Mesenchymal stem cell (in vitro differentiated cells and primary cell): ENCODE measurements around the gene ASB18. TPM values are rescaled to one million over a fixed set of nuclear protein-coding genes. Genes with fewer than 3 reads are reported as not detected.
A peak's percentile ranks its signal among the peaks of the same experiment; 100 is the strongest.

Experiments
- DNase-seq: peaks from one replicate; pipeline ENCODE4 v3.0.0-alpha.2; 2013
- H2AFZ ChIP-seq: one replicate; pipeline ENCODE4 v1.6.1; 2013; ENCODE audit warnings: low read depth, mild to moderate bottlenecking, control low read depth, inconsistent platforms, low read length, moderate library complexity
- H2AK5ac ChIP-seq: 2 replicates; pipeline ENCODE4 v1.6.1; 2013; ENCODE audit warnings: low read length, moderate library complexity, mild to moderate bottlenecking, inconsistent platforms; ENCODE audit not compliant: severe bottlenecking
- H2BK120ac ChIP-seq: one replicate; pipeline ENCODE4 v1.6.1; 2013; ENCODE audit warnings: low read depth, mild to moderate bottlenecking, inconsistent platforms, low read length, moderate library complexity
- H2BK12ac ChIP-seq, 2 experiments: one replicate each; pipeline ENCODE4 v1.6.1; 2013; ENCODE audit warnings: inconsistent platforms in 2 of 2, low read length in 2 of 2, mild to moderate bottlenecking in 2 of 2, moderate library complexity in 2 of 2, control low read depth in 1 of 2
- H2BK15ac ChIP-seq: one replicate; pipeline ENCODE4 v1.6.1; 2013; ENCODE audit warnings: mild to moderate bottlenecking, low read depth, inconsistent platforms; ENCODE audit not compliant: poor library complexity, severe bottlenecking
- H2BK5ac ChIP-seq: 2 replicates; pipeline ENCODE4 v1.6.1; 2013; ENCODE audit warnings: low read depth, mild to moderate bottlenecking, low read length, control low read depth, inconsistent platforms; ENCODE audit not compliant: poor library complexity, severe bottlenecking
- H3K14ac ChIP-seq, 2 experiments: one replicate each; pipeline ENCODE4 v1.6.1; 2013; ENCODE audit warnings: inconsistent platforms in 2 of 2, low read length in 2 of 2, control low read depth in 1 of 2, mild to moderate bottlenecking in 1 of 2, moderate library complexity in 1 of 2
- H3K18ac ChIP-seq, 2 experiments: one replicate each; pipeline ENCODE4 v1.6.1; 2013; ENCODE audit warnings: inconsistent platforms in 2 of 2, low read length in 2 of 2, control low read depth in 1 of 2, low read depth in 1 of 2, mild to moderate bottlenecking in 1 of 2
- H3K23ac ChIP-seq, 2 experiments: one replicate each; pipeline ENCODE4 v1.6.1; 2013; ENCODE audit warnings: inconsistent platforms in 2 of 2, low read length in 2 of 2, mild to moderate bottlenecking in 2 of 2, moderate library complexity in 2 of 2, control low read depth in 1 of 2
- H3K27ac ChIP-seq: 2 replicates; pipeline ENCODE4 v1.5.1; 2013; ENCODE audit warnings: mild to moderate bottlenecking, moderate library complexity, low read length, control low read depth, inconsistent platforms; ENCODE audit not compliant: poor library complexity, severe bottlenecking
- H3K27me3 ChIP-seq, 2 experiments: 2 replicates each; pipeline versions ENCODE4 v1.6.1 to v1.7.0; 2013; ENCODE audit warnings: low read length in 2 of 2, mild to moderate bottlenecking in 2 of 2, moderate library complexity in 2 of 2, control low read depth in 1 of 2, inconsistent platforms in 1 of 2; ENCODE audit not compliant: control insufficient read depth in 1 of 2, insufficient read depth in 1 of 2
- H3K36me3 ChIP-seq, 2 experiments: 2 replicates each; pipeline versions ENCODE4 v1.6.1 to v1.7.0; 2013; ENCODE audit warnings: low read length in 2 of 2, control low read depth in 1 of 2, inconsistent platforms in 1 of 2, low read depth in 1 of 2, mild to moderate bottlenecking in 1 of 2; ENCODE audit not compliant: insufficient read depth in 2 of 2, control insufficient read depth in 1 of 2
- H3K4ac ChIP-seq, 2 experiments: one replicate each; pipeline ENCODE4 v1.6.1; 2013; ENCODE audit warnings: inconsistent platforms in 2 of 2, low read length in 2 of 2, mild to moderate bottlenecking in 2 of 2, moderate library complexity in 2 of 2, control low read depth in 1 of 2, low read depth in 1 of 2
- H3K4me1 ChIP-seq: 2 replicates; pipeline ENCODE4 v1.6.1; 2013; ENCODE audit warnings: low read depth, low read length, control low read depth; ENCODE audit not compliant: control insufficient read depth, insufficient read depth
- H3K4me2 ChIP-seq: 2 replicates; pipeline ENCODE4 v1.6.1; 2013; ENCODE audit warnings: low read length, mild to moderate bottlenecking, inconsistent platforms; ENCODE audit not compliant: poor library complexity, severe bottlenecking
- H3K4me3 ChIP-seq, 2 experiments: 2 replicates each; pipeline versions ENCODE4 v1.5.1 to v1.7.0; 2013; ENCODE audit warnings: low read length in 2 of 2, mild to moderate bottlenecking in 2 of 2, control low read depth in 1 of 2, low read depth in 1 of 2; ENCODE audit not compliant: insufficient read depth in 1 of 2
- H3K79me1 ChIP-seq: replicated peaks from 2 replicates; pipeline ENCODE4 v1.6.1; 2013; ENCODE audit warnings: mild to moderate bottlenecking, control low read depth, low read length, inconsistent platforms; ENCODE audit not compliant: poor library complexity, severe bottlenecking
- H3K9ac ChIP-seq: 2 replicates; pipeline ENCODE4 v1.7.0; 2013; ENCODE audit warnings: mild to moderate bottlenecking, low read length, moderate library complexity
- H3K9me3 ChIP-seq: 2 replicates; pipeline ENCODE4 v1.7.0; 2013; ENCODE audit warnings: mild to moderate bottlenecking, low read length; ENCODE audit not compliant: control insufficient read depth
- H4K8ac ChIP-seq: one replicate; pipeline ENCODE4 v1.6.1; 2013; ENCODE audit warnings: inconsistent platforms, mild to moderate bottlenecking, low read length, moderate library complexity
- H4K91ac ChIP-seq: one replicate; pipeline ENCODE4 v1.6.1; 2013; ENCODE audit warnings: mild to moderate bottlenecking, low read length, inconsistent platforms
- WGBS: methylation state at CpG from one replicate; pipeline ENCODE4 v1.1.7; 2013; ENCODE audit warnings: mixed read lengths; 5-methylcytosine and 5-hydroxymethylcytosine counted together
- polyA plus RNA-seq, 2 experiments: library from polyadenylated mRNA; stranded (reverse); fragments of 200-250 nt; gene quantifications; one replicate each; pipeline ENCODE4 v1.2.3, GENCODE V29; 2013

The ASB18 gene, protein sequence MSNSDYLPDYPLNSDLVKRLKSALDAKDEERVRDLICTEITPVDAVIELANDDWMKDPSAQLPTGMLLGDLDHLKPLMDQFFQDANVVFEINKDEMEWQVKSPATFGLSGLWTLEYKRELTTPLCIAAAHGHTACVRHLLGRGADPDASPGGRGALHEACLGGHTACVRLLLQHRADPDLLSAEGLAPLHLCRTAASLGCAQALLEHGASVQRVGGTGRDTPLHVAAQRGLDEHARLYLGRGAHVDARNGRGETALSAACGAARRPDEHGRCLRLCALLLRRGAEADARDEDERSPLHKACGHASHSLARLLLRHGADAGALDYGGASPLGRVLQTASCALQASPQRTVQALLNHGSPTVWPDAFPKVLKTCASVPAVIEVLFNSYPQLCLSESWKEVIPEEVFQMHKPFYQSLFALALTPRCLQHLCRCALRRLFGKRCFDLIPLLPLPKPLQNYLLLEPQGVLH
- not detected for polyA plus RNA-seq (2013, experiment 1 of 2)
- not detected for polyA plus RNA-seq (2013, experiment 2 of 2)

DNA sequence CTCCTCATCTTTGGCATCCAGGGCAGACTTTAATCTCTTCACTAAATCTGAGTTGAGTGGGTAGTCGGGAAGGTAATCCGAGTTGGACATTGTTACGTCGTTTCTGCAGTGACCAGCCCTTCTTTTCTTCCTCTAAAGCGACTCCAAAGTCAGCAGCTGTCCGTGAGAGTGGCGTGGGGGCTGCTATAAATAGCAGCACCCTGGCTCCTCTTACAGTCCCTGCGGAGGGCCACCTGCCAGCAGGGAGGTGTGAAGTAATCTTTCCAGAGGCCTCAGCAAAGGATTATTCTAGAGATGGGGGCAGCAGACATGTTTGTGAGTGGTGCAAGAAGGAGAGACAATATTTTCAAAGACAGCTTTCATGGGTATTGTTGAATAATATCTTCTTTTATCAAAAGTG is at the start of gene ASB18:
TSS of gene ASB18 (minus strand) at position 151 of the 400 bp plus-strand sequence. CDS start at position 90, 61 bp downstream.
- Histone ChIP-seq H3K14ac (no peak within 1 kb of the TSS), H2AK5ac (no peak within 1 kb of the TSS), H4K91ac (no peak within 1 kb of the TSS), H4K8ac (no peak within 1 kb of the TSS), H2BK120ac (no peak within 1 kb of the TSS), H3K9ac (no peak within 1 kb of the TSS), H2AFZ (no peak within 1 kb of the TSS), H2BK12ac (no peak within 1 kb of the TSS), H3K4ac (no peak within 1 kb of the TSS), H3K18ac (no peak within 1 kb of the TSS), H3K79me1 (no peaks in the 10 kb centered on the region), H3K4me2 (no peak within 1 kb of the TSS), H3K27ac (no peak within 1 kb of the TSS), H3K27me3 (peaks cover 8 to 60% of the 10 kb centered on the region in 2 experiments), H3K4me3 (no peak within 1 kb of the TSS), H3K4me1 (no peaks in the 10 kb centered on the region), H3K23ac (no peak within 1 kb of the TSS), H3K9me3 (peaks cover 10% of the 10 kb centered on the region), H2BK15ac (no peak within 1 kb of the TSS), H3K36me3 (no peaks in the 10 kb centered on the region), H2BK5ac (no peak within 1 kb of the TSS)
- 65% methylated on average over 8 of the region's 8 CpGs for WGBS
- DNase-seq, result no peak

GRCh38 chr2:236311286-236311685 is 47.1 kb upstream of the ASB18 start:
- H3K14ac ChIP-seq, result no peak overlapping the region
- no peak overlapping the region for H4K8ac ChIP-seq
- no peak overlapping the region for H2BK5ac ChIP-seq
- peaks cover 21% of the 10 kb centered on the region for H3K9me3 ChIP-seq
- no peaks in the 10 kb centered on the region for H3K4me1 ChIP-seq
- no peak overlapping the region for H2AK5ac ChIP-seq
- no peak for DNase-seq
- H3K27ac ChIP-seq, result no peak overlapping the region
- peaks cover 5 to 43% of the 10 kb centered on the region in 2 experiments for H3K27me3 ChIP-seq
- no peak overlapping the region for H3K4me3 ChIP-seq
- H3K79me1 ChIP-seq, result no peaks in the 10 kb centered on the region
- H2BK12ac ChIP-seq, result no peak overlapping the region
- no peaks in the 10 kb centered on the region for H3K36me3 ChIP-seq
- no peak overlapping the region for H2BK15ac ChIP-seq
- peak overlapping the region in 1 of 2 experiments; percentile 21 for H3K18ac ChIP-seq
- peak overlapping the region; percentile 27 for H2AFZ ChIP-seq
- WGBS, result 79% methylated on average over 3 of the region's 3 CpGs
- no peak overlapping the region for H3K4ac ChIP-seq
- H3K4me2 ChIP-seq, result no peak overlapping the region
- no peak overlapping the region for H3K9ac ChIP-seq
- H3K23ac ChIP-seq, result no peak overlapping the region
- H2BK120ac ChIP-seq, result no peak overlapping the region
- H4K91ac ChIP-seq, result no peak overlapping the region

DNA sequence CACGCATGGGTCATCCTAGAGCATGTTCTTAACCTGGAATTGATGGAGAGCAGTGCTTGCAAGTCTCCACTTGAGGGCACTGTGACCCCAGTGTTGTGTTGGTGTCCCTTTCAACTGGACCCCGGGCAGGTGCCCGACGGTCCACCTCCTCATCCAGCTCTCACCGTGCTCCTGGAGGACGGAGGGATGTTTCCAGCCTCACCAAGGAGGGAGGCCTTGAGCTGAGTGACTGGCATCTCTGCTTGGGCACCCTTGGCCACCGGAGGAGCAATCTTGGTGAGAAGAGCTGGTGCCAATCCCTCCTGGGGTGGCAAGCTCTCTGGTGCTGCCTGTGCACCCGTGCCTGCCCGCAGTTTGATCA is 45.4 kb upstream of the ASB18 start:
- H2AFZ ChIP-seq, result no peak overlapping the region
- WGBS, result 56% methylated on average over 9 of the region's 9 CpGs
- H2BK5ac ChIP-seq, result no peak overlapping the region
- peaks cover 13 to 49% of the 10 kb centered on the region in 2 experiments for H3K27me3 ChIP-seq
- no peak overlapping the region for H2AK5ac ChIP-seq
- no peak overlapping the region for H3K4me2 ChIP-seq
- H3K23ac ChIP-seq, result no peak overlapping the region
- H3K9me3 ChIP-seq, result peaks cover 21% of the 10 kb centered on the region
- peak overlapping the region in 1 of 2 experiments; percentile 48 for H3K14ac ChIP-seq
- no peaks in the 10 kb centered on the region for H3K4me1 ChIP-seq
- no peak overlapping the region for H3K18ac ChIP-seq
- no peak overlapping the region for H3K27ac ChIP-seq
- H3K4ac ChIP-seq, result no peak overlapping the region
- no peak overlapping the region for H3K4me3 ChIP-seq
- no peak overlapping the region for H2BK12ac ChIP-seq
- H3K36me3 ChIP-seq, result no peaks in the 10 kb centered on the region
- peak; percentile 1 for DNase-seq
- no peaks in the 10 kb centered on the region for H3K79me1 ChIP-seq
- no peak overlapping the region for H4K8ac ChIP-seq
- H3K9ac ChIP-seq, result no peak overlapping the region
- H4K91ac ChIP-seq, result no peak overlapping the region
- no peak overlapping the region for H2BK15ac ChIP-seq
- no peak overlapping the region for H2BK120ac ChIP-seq

- H2AFZ ChIP-seq, result no peak overlapping the region
- no peak overlapping the region for H2BK120ac ChIP-seq
- H3K4ac ChIP-seq, result no peak overlapping the region
- H3K23ac ChIP-seq, result no peak overlapping the region
- H3K18ac ChIP-seq, result no peak overlapping the region
- peaks cover 19% of the 10 kb centered on the region for H3K9me3 ChIP-seq
- no peak overlapping the region for H2BK12ac ChIP-seq
- H2BK15ac ChIP-seq, result no peak overlapping the region
- no peak overlapping the region for H4K8ac ChIP-seq
- H3K9ac ChIP-seq, result no peak overlapping the region
- no peak overlapping the region for H4K91ac ChIP-seq
- H3K14ac ChIP-seq, result no peak overlapping the region
- no peak overlapping the region for H3K4me3 ChIP-seq
- no peaks in the 10 kb centered on the region for H3K36me3 ChIP-seq
- no peaks in the 10 kb centered on the region for H3K4me1 ChIP-seq
- no peak overlapping the region for H3K4me2 ChIP-seq
- no peaks in the 10 kb centered on the region for H3K79me1 ChIP-seq
- no peak overlapping the region for H2BK5ac ChIP-seq
- DNase-seq, result no peak
- H2AK5ac ChIP-seq, result no peak overlapping the region
- no peak overlapping the region for H3K27ac ChIP-seq
- WGBS, result 79% methylated on average over 16 of the region's 19 CpGs
- H3K27me3 ChIP-seq, result peaks cover 13 to 49% of the 10 kb centered on the region in 2 experiments
These were observed 44.9 kb upstream of the ASB18 start for GRCh38 chr2:236308855-236309668.
